Stimulated activated CD8-positive, alpha-beta memory T cell treated with anti-CD3 and anti-CD28 coated beads, Interleukin-15, amount 100 ng/mL, for 1 hour (primary cell): Measurements from ENCODE around the gene FAM20C.
"Not testable (repeated sequence)": the region's sequence is repeated elsewhere in the genome, so short reads cannot be mapped to it uniquely, and the experiment has no call there.

ENCODE experiments used
- DNase-seq: peaks from one replicate; pipeline ENCODE4 v3.0.0-alpha.2; 2020; ENCODE audit warnings: low read depth

Gene FAM20C

DNA sequence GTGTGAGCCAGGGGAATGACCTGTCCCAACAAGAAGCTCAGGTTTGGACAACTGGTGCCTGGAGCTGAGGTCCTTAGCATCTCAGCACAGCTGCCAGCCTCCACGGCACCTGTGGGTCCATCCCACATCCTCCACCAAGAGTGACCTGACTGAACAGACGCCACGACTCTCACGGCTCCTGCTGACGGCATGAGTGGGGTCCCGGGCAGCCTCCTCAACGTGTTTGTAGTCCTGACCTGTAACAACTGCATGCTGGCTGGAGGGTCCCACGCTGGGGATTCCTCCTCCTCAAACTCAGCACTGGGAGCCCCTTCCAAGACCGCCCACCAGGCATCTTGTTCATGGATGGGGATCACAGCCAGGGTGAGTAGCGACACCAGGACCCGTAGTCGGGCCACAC, 36.2 kb downstream of the FAM20C start:
- no peak for DNase-seq

DNA sequence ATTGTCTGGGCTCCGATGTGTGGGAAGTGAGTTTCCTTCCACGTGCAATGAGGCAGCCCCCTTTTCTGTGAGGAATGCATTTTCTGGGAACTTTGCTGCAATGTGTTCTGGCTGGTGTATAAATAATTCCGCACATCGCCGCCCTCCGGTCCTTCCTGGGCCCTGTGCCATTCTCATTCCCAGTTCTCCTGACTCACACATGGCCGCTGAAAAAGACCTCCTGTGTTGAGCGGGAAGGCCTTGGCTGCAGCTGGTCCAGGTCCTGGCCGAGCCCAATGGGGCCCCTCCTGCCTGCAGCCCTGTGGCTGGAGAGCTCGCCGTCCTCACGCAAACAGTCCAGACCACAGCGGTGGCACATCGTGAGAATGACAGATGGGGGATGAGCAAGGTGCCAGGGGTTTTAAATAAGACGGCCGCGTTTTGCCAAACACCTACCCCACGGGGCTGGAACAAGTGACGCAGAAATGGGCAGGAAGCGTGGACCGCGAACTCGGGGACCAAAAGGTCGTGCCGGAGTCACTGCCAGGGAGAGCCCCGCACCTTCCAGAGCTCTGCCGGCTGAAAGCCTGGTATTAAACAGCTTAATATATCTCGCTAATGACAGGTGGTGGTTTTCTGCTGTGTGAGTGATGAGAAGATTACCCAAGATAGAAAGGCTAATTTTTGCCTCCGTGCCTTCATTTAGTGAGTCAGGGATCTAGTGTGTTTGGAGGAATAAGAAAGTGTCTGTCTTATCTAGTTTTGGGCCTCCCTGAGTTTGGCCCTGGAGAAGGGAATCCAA, 37.0 kb downstream of the FAM20C start:
- DNase-seq, result no peak

DNA sequence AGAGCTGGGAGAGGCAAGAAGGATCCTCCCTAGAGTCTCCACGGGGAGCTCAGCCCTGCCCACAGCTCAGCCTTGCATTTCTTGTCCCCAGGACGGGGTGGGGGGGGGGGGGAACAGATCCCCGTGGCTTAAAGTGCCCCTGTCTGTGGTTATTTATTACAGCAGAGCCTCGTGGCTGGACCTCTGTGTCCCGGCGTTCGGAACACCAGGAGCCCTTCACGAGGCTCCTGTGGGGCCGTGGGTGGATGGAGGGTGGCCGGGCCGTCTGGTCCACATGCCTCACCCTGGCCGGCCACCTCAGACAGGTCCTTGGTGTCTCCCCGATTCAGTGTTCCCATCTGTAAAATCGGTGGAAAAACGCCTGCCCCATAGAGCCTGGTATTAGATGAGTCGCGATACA, 37.9 kb downstream of the FAM20C start:
- no peak for DNase-seq

DNA sequence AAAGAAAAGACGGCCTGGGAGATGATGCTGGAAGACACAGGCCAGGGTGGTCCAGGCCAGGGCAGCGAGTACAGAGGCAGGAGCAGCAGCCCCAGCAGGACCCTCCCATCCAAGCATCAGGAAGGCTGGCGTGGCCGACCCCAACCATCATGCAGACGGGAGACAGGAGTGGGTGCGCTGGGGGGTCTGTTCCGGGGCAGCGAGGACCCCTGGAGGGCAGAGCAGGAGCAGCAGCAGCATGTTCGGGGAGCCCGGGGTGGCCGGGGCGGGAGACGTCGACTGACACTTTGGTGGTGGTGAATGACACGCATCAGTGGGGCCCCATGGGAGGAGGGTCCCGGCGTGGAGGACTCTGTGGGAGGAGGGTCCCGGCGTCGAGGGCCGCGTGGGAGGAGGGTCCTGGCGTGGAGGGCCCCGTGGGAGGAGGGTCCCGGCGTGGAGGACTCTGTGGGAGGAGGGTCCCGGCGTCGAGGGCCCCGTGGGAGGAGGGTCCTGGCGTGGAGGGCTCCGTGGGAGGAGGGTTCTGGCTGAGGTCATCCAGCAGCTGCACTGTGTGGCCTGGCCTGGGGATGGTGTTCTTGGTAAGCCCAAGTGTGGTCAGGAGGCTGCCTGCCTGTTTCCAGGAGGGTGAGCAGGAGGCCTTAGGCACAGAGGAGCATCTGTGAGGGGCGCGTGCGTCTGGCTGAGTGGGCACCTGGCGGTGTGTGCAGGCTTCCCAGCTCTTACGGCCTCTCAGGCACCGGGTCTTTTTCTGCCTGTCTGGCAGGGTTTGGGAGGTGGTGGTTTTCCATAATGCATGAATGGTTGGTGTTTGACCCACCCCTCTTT, 38.9 kb downstream of the FAM20C start:
- DNase-seq, result no peak

DNA sequence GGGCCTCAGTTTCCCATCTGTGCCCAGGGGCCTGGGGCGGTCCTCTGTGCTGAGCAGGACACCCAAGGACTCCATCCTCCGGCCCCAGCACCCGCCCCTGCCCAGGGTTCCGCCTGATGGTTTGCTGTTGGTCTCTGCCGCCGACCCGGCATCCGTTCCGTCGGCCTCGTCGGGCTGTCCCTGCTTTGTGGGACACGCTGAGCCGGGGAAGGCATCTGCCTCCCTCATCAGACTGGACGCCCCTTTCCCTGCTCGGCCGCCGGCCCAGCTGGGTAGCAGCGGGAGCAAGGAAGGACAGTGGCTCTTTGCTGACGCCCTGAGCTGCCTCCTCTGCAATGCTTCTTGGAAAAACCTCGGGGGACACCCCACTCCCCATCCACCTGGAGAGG, 39.5 kb downstream of the FAM20C start:
- DNase-seq, result no peak

DNA sequence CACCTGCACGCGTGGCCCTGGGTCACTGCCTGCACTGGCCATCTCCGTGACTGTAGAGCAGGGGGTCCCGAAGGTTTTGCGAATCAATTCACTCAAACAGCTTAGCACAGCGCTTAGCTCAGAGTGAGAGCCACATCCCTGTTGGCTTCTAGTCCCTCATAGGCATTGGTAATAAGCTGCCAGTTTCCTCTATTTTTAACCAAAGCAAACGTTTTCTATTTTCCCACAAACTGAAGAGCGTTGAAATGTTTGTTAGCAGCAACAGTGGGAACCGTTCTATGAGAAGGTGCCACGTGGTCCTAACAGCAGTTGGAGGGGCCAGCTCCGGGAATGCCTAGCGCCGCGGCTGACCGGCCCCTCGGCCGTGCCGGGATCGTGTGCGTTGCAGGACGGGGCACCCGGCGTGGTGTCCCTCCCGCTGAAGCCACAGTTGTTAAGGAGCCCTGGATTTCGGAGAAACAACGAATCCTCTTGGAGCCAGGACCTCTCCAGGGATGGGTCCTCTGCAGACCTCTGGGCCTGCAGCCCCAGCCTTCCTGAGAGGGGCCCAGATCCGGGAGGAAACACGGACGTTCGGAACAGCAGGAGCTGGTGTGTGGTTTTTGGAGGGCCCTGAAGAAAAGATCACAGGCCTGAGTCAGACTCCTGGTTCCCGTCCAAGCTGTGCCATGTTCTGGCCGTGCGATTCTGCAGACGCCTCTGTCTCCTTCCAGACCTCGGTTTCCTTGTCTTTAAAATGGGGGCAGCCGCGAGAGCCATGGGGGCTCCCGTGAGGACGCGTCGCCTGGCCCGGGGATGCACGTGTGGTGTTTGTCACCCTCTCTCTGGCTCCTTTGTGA, 40.3 kb downstream of the FAM20C start:
- DNase-seq, result no peak

DNA sequence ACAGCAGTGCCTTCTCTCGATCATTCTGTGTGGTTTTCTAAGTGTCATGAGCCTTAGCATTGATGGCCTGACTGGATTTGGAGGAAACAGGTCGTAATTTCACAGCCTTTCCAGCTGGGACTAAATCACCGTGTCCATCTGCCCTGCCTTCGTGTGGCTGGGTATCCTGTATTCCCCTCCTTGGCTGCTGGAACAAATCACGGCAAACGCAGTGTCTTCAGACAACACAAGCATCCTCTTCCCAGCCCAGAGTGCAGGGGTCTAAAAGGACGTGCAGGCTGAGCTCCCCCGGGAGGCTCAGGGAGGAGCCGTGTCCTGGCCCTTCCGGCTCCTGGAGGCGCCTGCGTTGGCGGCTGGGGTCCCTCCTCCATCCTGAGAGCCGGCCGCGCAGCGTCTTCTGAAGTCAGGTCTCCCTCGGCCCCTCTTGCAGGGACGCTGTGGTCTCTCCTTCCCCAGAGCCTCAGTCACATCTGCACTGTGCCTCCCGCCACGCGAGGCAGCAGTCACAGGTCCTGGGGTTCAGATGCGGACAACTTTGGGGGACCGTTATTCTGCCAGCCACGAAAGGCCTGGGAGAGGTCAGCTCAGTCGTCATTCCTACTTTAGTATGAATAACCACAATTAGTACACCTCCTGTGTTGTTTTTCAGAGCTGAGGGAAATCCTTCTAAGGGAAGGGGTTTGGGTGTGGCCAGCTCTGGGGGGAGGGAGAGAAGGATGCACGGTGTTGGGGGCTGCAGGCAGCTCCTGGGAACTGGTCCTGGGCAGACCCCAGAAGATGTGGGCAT, 41.1 kb downstream of the FAM20C start:
- DNase-seq, result no peak

DNA sequence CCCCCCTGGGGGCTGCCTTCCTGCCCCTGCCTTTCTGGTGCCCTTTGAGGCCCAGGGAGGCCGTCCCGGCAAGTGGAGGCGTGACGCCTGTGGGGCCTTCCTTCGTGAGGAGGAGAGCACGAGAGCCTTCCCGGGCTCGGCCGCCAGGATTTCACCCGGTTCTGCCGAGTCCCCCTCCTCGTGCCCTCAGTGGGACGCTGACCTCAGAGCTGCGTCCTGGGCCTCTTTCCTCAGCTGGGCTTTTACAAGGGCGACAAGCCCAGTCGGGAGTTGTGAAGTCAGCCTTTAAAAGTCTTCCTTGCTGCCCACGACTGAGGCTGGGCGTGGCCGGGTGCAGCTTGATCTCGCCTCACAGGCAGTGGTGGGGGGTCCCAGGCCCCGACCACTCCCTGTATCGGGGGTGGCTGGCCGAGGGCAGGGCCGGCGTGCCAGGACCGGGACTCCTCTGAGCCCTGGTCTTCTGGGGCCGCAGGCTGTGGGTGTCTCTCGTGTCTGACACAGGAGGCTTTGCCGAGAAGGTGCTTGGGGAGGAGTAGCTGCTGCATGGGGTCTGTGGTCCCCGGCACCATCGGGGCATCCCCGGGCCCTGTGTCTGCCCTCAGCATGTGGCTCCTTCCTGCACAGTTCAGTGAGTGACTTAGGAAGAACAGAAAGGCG, 41.8 kb downstream of the FAM20C start:
- no peak for DNase-seq

DNA sequence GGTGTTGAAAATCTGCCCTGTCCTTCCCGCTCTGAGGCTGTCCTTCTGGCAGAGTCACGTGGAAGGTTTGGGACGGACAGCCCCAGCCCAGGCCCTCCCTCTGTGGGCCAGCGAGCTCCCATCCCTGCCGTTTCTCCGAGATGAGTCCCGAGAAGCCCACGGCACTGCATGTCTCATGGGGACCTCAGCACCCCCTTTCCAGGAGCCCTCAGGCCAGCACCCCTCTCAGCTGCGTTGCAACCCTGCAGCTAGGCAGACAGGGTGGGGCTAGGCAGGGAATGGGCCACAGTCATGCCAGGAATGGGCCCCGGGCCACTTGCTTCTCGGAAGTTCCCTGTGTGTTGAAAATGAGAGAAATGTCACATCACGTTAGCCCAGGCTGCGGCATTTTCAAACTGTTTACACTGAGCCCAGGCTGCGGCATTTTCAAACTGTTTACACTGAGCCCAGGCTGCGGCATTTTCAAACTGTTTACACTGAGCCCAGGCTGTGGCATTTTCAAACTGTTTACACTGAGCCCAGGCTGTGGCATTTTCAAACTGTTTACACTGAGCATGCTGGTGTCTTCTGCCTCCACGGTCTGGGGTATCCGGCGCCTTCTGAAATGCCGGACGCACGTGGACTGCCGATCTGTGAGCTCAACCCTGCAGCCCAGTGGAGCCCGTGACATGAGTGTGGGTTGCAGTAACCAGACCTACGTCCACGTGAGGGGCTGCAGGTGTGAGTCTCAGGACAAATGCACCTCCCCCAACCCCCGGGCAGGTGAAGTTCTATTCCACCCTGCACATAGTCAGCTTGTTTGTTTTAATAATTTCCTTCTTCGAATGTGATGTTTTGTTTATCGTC, 42.6 kb downstream of the FAM20C start:
- DNase-seq, result no peak

DNA sequence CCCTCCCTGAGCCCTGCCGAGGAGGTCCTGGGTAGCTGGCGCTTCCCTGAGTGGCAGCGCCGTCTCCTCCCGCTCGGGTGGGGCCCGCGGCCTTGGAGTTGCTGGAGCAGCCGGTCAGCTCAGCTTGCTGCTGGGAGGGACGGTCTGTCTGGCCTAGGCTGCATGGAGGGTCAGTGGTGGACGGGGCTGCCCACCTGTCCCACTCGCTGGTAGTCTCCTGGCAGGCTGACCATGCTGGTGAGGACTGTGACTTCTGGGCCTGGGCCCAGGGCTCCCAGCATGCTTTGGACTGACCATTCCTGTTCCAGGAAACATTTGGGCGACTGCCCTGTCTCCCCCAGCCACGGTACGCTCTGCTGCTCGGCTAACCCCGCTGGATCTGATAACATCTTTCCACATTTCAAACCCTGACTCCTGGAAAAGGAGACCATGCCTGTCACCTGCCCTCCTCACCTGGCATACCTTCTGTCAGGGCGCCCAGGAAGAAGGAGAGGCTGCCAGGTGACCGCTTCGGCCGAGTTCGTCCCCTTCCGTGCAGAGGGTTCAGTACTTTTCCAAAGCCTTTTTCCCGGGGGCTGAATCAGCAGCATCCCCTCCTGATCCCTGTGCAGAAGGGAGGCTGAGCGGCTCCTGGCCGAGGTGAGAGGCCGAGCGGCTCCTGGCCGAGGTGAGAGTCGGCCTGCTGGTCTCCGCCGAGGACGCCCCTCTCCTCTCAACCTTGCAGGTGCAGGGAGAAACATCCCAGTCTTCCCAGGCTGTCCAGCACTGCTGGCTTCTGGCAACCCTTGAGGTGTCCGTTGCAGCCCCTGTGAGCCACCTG, 43.4 kb downstream of the FAM20C start:
- DNase-seq, result no peak

DNA sequence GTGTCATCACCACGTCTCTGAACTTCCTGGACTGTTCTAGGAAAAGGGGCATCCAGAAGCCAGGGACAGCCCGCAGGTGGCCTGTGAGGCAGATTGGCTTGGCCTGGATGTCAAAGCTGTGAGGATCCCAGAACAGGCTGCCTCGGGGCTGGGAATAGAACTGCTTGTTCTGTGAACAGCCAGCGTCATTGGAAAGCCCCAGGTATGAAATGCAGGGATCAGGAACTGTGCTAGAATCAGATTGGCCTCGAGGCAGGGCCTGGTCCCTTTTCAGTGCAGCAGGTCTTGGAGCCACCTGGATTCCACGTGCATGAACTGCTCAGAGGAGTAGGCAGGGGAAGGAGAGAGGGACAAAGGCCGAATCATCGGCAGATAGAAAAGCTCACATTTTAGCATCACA, 44.6 kb downstream of the FAM20C start:
- no peak for DNase-seq

DNA sequence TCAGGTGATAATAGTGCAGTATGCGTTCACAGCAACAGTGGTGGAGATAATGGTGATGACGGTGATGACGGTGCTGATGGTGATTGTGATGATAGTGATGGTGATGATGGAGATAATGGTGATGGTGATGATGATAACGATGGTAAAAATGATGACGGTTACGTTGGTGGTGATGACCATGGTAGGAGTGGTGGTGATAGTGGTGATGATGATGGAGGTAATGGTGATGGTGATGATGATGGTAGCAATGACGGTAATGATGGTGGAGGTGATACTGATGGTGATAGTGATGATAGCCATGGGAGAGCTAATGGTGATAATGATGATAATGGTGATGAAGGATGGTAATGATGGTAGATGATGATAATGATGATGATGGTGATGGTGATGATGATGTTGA, 45.0 kb downstream of the FAM20C start:
- no peak for DNase-seq

DNA sequence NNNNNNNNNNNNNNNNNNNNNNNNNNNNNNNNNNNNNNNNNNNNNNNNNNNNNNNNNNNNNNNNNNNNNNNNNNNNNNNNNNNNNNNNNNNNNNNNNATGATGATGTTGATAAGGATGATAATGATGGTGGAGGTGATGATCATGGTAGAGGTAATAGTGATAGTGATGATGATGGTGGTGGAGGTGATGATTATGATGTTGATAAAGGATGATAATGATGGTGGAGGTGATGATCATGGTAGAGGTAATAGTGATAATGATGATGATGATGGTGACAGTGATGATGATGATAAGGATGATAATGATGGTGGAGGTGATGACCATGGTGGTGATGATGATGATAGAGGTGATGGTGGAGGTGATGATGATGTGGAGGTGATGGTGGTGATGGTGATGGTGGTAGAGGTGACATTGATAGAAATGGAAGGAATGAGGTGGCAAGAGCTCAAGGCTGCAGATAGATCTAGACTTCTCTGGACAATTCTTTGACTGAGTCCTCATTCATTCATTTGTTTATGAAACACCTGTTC, 47.8 kb downstream of the FAM20C start:
- DNase-seq, result no peak

DNA sequence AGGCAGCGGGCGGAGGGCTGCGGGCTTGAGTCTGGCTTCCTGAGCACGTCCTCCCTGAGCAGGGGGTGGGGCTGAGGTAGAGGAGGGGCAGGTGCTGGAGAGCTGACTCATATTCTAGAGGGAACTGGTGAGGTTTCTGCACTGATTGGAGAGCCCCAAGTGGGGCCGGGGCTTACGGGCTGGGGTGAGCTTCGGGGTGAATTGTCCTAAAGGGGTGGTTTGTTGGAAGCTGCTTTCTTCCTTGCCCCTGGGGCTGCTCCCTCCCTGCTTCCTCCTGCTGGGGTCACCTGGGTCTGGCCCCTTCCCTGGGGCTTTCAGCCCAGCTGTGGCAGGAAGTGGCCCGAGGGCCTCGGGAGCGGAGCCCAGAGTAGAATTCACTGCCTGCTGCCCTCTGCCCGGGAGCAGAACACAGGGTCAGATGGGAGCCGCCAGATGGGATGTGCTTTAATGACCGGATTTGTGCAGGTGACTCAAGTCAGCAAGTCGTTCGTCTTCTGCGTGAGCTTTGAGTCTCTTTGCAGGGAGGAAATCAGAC, 48.6 kb downstream of the FAM20C start:
- DNase-seq, result no peak

DNA sequence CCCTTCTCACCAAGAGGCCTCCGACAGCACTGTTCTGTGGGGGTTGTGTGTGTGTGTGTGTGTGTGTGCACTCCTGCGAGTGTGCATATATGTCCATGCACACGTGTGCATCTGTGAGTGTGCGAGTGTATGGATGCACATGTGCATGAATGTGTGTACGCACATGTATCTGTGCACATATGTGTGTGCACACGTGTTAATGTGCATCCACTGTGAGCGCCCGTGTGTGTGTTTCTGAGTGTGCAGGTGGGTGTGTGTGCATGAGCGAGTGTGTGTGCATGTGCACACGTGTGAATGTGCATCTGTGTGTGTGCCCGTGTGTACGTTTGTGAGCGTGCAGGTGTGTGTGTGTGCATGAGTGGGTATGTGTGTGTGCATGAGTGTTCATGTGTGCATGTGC, 49.1 kb downstream of the FAM20C start:
- DNase-seq, result no peak

DNA sequence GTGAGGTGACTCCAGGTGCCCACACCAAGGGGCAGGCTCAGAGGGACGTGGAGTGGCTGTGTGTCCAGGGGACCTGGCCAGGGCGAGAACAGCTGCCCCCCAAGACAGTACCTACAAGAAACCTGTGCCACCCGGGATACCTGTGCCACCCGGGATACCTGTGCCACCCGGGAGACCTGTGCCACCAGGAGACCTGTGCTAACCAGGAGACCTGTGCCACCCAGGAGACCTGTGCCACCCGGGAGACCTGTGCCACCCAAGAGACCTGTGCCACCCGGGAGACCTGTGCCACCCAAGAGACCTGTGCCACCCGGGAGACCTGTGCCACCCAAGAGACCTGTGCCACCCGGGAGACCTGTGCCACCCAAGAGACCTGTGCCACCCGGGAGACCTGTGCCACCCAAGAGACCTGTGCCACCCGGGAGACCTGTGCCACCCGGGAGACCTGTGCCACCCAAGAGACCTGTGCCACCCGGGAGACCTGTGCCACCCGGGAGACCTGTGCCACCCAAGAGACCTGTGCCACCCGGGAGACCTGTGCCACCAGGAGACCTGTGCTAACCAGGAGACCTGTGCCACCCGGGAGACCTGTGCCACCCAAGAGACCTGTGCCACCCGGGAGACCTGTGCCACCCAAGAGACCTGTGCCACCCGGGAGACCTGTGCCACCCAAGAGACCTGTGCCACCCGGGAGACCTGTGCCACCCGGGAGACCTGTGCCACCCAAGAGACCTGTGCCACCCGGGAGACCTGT, 50.6 kb downstream of the FAM20C start:
- not testable (repeated sequence) for DNase-seq

DNA sequence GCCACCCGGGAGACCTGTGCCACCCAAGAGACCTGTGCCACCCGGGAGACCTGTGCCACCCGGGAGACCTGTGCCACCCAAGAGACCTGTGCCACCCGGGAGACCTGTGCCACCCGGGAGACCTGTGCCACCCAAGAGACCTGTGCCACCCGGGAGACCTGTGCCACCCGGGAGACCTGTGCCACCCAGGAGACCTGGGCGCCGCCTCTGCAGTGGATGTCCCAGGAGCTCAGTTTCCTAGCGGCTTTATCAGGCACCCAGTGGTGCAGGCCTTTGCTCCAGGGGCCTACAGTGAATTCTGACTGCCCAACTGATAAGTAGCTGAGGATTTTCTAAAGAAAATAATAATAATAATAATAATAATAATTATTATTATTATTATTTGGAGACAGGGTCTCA, 51.2 kb downstream of the FAM20C start:
- not testable (repeated sequence) for DNase-seq

DNA sequence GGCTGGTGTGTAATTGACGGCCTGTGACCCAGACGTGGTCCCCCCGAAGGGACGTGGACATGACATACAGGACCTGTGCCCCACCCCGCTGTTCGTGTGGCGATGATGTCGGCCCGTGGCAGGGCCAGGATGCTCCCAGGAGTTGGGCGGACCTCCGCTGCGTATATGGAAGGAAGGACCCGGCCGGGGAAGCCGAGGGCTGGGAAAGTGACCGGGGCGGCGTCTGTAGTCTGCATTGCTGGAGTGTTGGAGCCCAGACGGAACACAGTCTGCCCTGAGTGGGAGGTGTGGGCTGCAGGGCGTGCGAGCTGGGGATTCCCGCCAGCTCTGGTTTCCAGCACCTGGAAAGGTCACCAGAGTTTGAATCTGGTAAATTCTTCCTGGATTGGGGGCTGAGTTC, 52.6 kb downstream of the FAM20C start:
- DNase-seq, result no peak
